HL-60 (cell line): ENCODE results near the gene MAML1.
"Not testable (repeated sequence)": the region's sequence is repeated elsewhere in the genome, so short reads cannot be mapped to it uniquely, and the experiment has no call there.

Experiments used
- DNase-seq, 2 experiments: peaks; one replicate each; pipeline ENCODE4 v3.0.0-alpha.2; 2010 to 2020; ENCODE audit warnings: low read depth in 1 of 2, low spot score in 1 of 2
- H3K27ac ChIP-seq: fragments of 250-450 bp; sonication (Bioruptor Pico); replicated peaks from 2 replicates; pipeline ENCODE4 v1.5.1; 2020; ENCODE audit warnings: mild to moderate bottlenecking, moderate library complexity
- H3K27me3 ChIP-seq: fragments of 250-450 bp; sonication (Bioruptor Pico); 2 replicates; pipeline ENCODE4 v1.5.1; 2021; ENCODE audit warnings: mild to moderate bottlenecking, moderate library complexity; ENCODE audit not compliant: insufficient read depth, poor library complexity, severe bottlenecking
- H3K4me3 ChIP-seq: replicated peaks from 2 replicates; pipeline ENCODE4 v1.5.1; 2011; ENCODE audit warnings: mild to moderate bottlenecking, control low read depth, low read length; ENCODE audit not compliant: insufficient read depth
- CTCF ChIP-seq: IDR thresholded peaks from one replicate; pipeline ENCODE4 v1.5.1; 2011; ENCODE audit warnings: low read length, control low read depth, inconsistent platforms; ENCODE audit not compliant: insufficient read depth
- GABPA ChIP-seq: IDR thresholded peaks from 2 replicates; pipeline ENCODE4 v1.6.1; 2012; ENCODE audit warnings: low read depth
- POLR2AphosphoS5 ChIP-seq: IDR thresholded peaks from 2 replicates; pipeline ENCODE4 v1.6.1; 2012; ENCODE audit warnings: low read depth
- REST ChIP-seq: IDR thresholded peaks from 2 replicates; pipeline ENCODE4 v1.6.1; 2012; ENCODE audit warnings: low read depth; ENCODE audit not compliant: insufficient replicate concordance
- SPI1 ChIP-seq: IDR thresholded peaks from 2 replicates; pipeline ENCODE4 v1.6.1; 2012; ENCODE audit warnings: low read depth, mild to moderate bottlenecking, borderline replicate concordance

MAML1 gene

GRCh38 chr5:179783128-179783527 lies 50.5 kb downstream of the MAML1 start:
- no peak for DNase-seq
- Histone ChIP-seq H3K4me3 (no peak overlapping the region), H3K27me3 (no peaks in the 10 kb centered on the region), H3K27ac (no peak overlapping the region)
- TF ChIP-seq CTCF (no peak), POLR2AphosphoS5 (0 out of 2 replicates have a peak, but pooled peaks have one; percentile 12)

- Histone ChIP-seq H3K27me3 (no peaks in the 10 kb centered on the region), H3K4me3 (no peak overlapping the region), H3K27ac (no peak overlapping the region)
- TF ChIP-seq SPI1, result no peak
- TF ChIP-seq CTCF, result no peak
- TF ChIP-seq GABPA, result no peak
- TF ChIP-seq REST, result no peak
- no peak for TF ChIP-seq POLR2AphosphoS5
- no peak for DNase-seq
These were observed 54.2 kb downstream of the MAML1 start for GRCh38 chr5:179786861-179787260.

DNA sequence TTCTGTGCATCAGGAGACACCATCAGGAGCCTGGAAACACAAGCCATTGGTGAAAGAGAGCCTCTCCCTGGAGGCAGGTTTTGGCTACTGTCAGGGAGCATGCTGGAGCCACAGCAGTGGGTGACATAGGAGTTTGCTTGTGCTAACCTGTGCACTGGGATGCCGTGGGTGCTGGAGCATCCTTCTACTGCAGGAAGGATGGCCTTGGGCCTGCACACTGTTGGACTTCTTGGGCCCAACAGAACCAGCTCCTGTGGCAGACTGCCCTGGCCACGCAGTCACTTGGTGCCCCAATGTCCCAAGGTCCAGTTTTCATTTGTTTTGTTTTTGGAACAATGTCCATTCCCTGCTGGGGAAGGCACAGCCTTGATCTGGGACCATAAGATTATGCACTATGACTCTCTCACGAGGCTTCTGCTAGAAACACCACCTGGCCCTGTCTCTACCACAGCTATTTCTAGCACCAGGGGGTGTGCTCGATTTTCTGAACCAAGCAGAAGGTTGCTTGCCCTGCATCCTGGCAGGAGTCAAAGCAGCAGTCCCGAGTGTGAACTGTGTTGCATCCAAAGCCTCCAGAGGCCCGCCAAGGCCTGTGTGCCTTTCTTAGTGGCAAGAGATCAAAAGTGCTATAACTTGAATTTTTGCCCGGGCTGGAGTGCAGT lies 55.7 kb downstream of the MAML1 start:
- H3K27ac ChIP-seq, result no peak overlapping the region
- no peaks in the 10 kb centered on the region for H3K27me3 ChIP-seq
- H3K4me3 ChIP-seq, result no peak overlapping the region
- TF ChIP-seq REST (no peak), POLR2AphosphoS5 (no peak), SPI1 (no peak), CTCF (no peak), GABPA (no peak)
- DNase-seq, result no peak

DNA sequence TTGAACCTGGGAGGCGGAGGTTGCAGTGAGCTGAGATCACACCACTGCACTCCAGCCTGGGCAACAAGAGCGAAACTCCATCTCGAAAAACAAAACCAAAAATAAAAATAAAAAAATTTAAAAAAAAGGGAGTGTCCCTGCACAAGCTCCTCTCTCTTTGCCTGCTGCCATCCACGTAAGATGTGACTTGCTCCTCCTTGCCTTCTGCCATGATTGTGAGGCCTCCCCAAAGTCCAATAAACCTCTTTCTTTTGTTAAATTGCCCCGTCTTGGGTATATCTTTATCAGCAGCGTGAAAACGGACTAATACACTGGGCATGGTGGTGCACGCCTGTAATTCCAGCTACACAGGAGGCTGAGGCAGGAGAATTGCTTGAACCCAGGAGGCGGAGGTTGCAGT lies 56.7 kb downstream of the MAML1 start:
- not testable (repeated sequence) for H3K4me3 ChIP-seq, H3K27me3 ChIP-seq, DNase-seq, H3K27ac ChIP-seq
